Measurements from ENCODE around the gene KDM4C. TPM values are rescaled to one million over a fixed set of nuclear protein-coding genes. Genes with fewer than 3 reads are reported as not detected.

The KDM4C gene
- total RNA-seq, 1 donor from 2014 or later, result 14.2 TPM

DNA sequence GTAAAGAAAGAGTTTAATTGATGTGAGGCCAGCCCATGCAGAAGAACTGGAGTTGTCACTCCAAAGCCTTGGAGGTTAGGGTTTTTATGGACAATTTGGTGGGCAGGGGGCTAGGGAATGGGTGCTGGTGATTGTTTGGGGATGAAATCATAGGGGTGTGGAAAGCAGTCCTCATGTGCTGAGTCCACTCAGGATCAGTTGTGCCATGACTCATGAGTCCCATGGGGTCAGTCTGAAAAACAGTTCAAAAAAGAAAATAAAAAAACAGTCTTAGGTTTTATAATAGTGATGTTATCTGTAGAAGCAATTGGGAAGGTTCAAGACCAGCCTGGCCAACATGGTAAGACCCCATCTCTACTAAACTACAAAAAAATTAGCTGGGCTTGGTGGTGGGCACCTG, 162.3 kb downstream of the KDM4C start:
- intact Hi-C loops (cut with micrococcal nuclease), result no loop called here
- no peak for ATAC-seq
- DNase-seq, result no peak

GRCh38 chr9:6921315-6921714, 163.5 kb downstream of the KDM4C start:
- intact Hi-C loops (cut with micrococcal nuclease), result no loop called here

DNA sequence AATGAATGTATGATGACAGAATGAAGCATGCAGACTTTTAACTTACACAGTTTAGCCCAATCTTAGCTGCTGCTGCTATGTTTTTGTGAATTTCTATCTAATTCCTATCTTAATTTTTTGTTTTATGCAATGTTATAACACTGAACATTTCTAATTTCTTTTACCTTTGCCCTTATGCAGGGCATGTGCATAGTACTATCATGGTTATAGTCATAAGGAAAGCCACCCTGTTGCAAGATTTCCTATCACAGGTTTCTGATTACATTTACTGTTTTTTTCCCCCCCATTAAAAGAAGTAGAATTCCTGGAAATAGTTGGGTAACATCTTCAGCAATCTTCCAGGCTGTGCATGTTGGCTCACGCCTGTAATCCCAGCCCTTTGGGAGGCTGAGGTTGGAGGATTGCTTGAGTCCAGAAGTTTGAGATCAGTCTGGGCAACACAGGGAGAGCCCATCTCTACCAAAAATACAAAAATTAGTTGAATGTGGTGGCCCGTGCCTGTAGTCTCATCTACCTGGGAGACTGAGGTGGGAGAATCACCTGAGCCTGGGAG, 164.4 kb downstream of the KDM4C start:
- ATAC-seq, result no peak
- DNase-seq, result no peak
- intact Hi-C loops (cut with micrococcal nuclease), result no loop called here

More at GRCh38 chr9:6921315-6921714, 163.5 kb downstream of the KDM4C start:
- DNase-seq (no peak), ATAC-seq (no peak)

DNA sequence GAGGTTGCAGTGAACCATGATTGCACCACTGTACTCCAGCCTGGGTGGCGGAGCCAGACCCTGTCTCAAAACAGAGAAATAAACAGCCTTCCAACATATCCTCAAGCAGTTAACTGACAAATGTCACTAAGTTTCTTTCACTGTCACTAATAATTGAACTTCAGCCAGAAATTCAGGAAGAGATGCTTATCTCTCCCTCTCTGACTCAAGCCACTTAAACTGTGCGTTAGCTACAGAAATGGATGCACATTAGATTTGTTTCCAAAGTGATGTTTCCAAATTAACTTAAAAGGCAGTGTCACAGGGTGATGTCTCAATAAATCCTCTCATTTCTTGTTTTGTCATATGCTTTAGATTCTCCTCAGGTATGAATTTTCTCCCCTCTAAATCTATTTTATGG, 164.9 kb downstream of the KDM4C start:
- DNase-seq (no peak), ATAC-seq (no peak)
- intact Hi-C loops (cut with micrococcal nuclease), result no loop called here

GRCh38 chr9:6923086-6923485, 165.3 kb downstream of the KDM4C start:
- intact Hi-C loops (cut with micrococcal nuclease), result no loop called here
- DNase-seq, result no peak

DNA sequence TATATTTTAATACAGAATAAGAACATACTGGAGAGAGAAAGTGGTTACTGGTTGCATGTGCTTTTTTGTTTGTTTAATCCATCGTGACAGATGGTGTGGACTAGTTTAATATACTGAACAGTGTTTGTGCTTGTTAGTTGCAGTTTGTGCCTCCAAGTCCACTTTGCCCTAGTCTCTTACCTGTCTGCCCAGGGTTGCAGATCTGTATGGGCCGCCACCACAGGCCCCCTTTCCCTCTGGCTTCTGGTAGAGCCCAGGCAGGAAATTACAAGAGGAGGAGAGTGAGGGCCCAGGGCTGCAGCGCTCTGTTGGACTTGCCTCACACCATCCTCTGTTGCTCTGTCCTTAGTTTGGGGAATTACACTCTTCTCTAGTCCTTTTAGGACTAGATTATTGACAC, 166.4 kb downstream of the KDM4C start:
- intact Hi-C loops (cut with micrococcal nuclease), result no loop called here
- no peak for DNase-seq
- ATAC-seq, result no peak

More at GRCh38 chr9:6923086-6923485, 165.3 kb downstream of the KDM4C start:
- ATAC-seq, result no peak

GRCh38 chr9:6924988-6925563, 167.3 kb downstream of the KDM4C start:
- ATAC-seq (peak; percentile 61), DNase-seq (no peak)
- intact Hi-C loops (cut with micrococcal nuclease), result no loop called here

GRCh38 chr9:6925836-6926235, 168.1 kb downstream of the KDM4C start:
- ATAC-seq (no peak), DNase-seq (no peak)
- intact Hi-C loops (cut with micrococcal nuclease), result no loop called here

- DNase-seq (no peak), ATAC-seq (no peak)
- intact Hi-C loops (cut with micrococcal nuclease), result no loop called here
Measured at GRCh38 chr9:6926436-6926835, 168.7 kb downstream of the KDM4C start.

GRCh38 chr9:6927838-6928237, 170.1 kb downstream of the KDM4C start:
- intact Hi-C loops (cut with micrococcal nuclease), result no loop called here
- DNase-seq (no peak), ATAC-seq (peak; percentile 58)

DNA sequence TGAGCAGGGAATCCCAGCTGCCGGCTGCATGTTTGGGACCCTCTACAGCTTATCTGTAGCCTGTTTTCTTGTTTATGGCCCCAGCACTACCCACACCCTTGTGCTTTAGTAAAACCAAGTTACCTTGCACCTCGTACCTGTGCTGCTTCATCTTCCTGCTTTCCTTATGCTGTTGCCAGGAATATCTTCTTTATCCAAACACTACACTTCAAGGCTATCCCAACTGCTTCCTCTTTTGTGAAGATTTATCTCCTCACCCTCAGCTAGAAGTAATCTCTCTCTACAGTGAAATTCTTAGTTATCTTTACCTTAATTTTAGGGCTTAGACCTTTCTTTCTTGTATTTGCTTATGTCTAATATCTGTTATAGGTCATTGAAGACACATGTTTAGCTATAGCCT, 171.1 kb downstream of the KDM4C start:
- DNase-seq (no peak), ATAC-seq (no peak)
- intact Hi-C loops (cut with micrococcal nuclease), result no loop called here

DNA sequence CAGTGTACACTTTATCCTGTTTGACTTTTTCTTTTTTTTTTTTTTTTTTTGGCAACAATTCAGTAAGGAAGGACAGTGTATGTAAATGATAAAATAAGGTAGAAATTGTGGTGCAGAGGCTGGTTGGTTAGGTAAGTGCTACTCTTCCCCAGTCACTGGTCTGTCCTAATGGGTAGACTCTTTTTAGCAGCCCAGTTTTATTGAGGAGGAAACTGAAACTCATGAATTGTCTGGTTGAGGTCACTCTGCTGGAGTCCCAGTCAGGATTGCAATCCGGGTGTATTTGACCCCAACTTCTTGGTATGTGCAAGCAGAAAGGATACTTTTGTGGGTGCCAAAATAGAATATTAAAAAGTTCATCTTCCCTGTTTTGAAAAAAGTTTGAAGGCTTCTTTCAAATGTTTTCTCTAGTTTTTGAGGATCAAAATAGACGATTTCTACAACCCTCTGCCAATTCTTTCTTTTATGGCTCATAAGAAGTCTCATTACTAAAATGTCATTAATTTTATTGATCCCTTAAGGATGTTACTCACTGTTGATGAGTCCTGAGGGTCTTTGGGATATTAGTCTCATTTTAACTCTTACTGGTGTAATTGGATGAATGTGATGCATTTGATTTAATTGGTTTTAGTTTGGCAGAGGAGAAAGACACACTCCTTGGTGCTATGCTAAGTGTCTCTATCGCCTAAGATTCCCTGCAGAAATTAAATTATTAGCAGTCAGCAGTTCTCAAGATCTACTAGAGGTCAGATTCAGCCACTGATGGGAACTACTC, 171.9 kb downstream of the KDM4C start:
- no peak for DNase-seq
- intact Hi-C loops (cut with micrococcal nuclease), result no loop called here
- no peak for ATAC-seq

GRCh38 chr9:6930827-6931226, 173.1 kb downstream of the KDM4C start:
- DNase-seq (no peak), ATAC-seq (no peak)
- intact Hi-C loops (cut with micrococcal nuclease), result no loop called here

DNA sequence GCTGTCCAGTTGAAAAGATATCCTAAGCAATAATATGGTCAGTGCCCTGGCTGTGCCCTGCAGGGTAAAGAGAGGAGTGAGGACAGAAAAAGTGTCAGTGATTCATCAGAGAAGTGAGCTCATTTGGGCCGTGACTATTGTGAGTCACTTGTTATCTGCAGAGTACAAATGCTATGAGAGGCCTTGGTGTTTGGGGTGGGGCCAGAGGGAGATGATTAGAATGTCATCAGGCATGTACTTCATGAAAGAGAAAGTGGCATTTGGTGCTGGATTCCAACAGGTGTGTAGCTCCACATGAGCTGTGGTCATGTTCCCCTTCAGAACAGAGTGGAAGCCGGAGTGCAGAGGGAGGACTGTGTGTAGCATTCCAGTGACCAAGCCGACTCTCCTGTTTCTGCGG, 174.1 kb downstream of the KDM4C start:
- DNase-seq, result no peak
- ATAC-seq, result peak; percentile 91
- intact Hi-C loops (cut with micrococcal nuclease), result no loop called here

GRCh38 chr9:6936103-6936502, 178.3 kb downstream of the KDM4C start:
- no peak for ATAC-seq
- intact Hi-C loops (cut with micrococcal nuclease), result no loop called here

GRCh38 chr9:6937209-6937608, 179.4 kb downstream of the KDM4C start:
- ATAC-seq (no peak), DNase-seq (no peak)
- intact Hi-C loops (cut with micrococcal nuclease), result no loop called here

More at GRCh38 chr9:6936103-6936502, 178.3 kb downstream of the KDM4C start:
- DNase-seq, result no peak

DNA sequence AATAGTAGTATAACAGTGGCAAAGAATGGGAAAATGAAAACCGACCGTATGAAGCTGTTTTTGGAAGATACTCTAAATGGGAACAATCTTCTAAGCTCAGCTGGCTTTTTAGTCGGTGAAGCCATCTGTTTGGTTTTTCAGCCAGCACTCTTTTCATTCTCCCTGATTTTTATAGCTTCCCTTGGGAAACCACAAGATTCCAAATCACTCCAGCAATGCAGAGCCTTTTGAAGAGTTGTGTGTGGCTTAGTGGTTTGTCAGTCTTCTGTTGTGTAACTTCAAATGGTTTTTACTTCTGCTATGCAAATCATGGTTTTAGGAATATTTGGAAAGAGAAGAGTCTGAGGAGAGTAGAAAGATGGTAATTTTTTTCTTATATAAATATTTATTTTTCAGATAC, 180.7 kb downstream of the KDM4C start:
- DNase-seq (no peak), ATAC-seq (peak; percentile 82)
- intact Hi-C loops (cut with micrococcal nuclease), result no loop called here

DNA sequence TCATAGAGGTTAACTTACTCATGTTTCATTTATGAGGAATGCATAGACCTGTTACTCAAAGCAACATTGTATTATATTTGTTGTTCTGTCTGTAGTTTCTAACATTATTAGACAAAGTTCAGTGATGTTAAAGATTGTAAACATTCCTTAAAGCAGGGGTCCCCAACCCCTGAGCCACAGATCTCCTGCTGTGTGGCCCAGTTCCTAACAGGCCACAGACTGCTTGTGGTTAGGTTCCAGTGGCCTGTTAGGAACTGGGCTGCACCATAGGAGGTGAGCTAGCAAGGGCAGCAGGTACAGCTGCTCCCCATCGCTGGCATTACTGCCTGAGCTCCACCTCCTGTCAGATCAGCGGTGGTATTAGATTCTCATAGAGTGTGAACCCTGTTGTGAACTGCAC, 181.1 kb downstream of the KDM4C start:
- no peak for ATAC-seq
- intact Hi-C loops (cut with micrococcal nuclease), result no loop called here
- DNase-seq, result no peak

GRCh38 chr9:6941501-6941900, 183.7 kb downstream of the KDM4C start:
- DNase-seq (no peak), ATAC-seq (no peak)
- intact Hi-C loops (cut with micrococcal nuclease), result no loop called here

DNA sequence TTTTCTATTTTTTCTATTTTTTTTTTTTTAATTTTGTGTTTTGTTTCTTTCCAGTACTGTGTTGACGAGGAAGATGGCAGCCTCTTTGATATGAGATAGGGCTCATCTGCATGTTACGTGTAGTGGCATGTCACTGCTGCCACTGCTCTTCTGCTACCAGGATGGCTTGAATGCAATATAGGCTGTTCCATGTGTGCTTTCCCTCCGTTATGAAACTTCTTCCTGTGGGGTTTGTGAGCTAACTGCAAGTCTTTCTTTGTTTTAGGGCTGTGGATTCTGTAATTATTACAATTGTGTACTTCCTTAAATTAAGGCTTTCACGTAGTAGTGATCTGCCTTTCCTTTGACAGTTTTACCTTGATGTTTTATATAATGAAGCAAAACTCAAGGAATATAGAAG, 184.6 kb downstream of the KDM4C start:
- intact Hi-C loops (cut with micrococcal nuclease), result no loop called here
- no peak for ATAC-seq
- no peak for DNase-seq

DNA sequence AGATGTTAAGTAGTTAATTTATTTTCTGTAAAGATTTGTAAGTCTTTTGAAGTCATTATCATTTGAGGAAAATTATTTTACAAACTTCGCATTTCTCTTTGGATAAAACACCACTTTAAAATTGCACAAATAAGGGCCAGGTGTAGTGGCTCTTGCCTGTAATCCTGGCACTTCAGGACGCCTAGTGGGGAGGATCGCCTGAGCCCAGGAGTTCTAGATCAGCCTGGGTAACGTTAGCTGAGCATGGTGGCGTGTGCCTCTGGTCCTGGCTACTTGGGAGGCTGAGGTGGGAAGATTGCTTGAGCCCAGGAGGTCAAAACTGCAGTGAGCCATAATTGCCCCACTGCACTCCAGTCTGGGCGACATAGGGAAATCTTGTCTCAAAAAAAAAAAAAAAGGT, 185.5 kb downstream of the KDM4C start:
- intact Hi-C loops (cut with micrococcal nuclease), result no loop called here
- no peak for ATAC-seq

More for the DNA sequence above, 185.5 kb downstream of the KDM4C start:
- no peak for DNase-seq

Measured in left ventricle myocardium superior (tissue), 1 donor.